HL-60 (cell line): Measurements from ENCODE around the gene UCP3.

ENCODE experiments used
- REST ChIP-seq: IDR thresholded peaks from 2 replicates; pipeline ENCODE4 v1.6.1; 2012; ENCODE audit warnings: low read depth; ENCODE audit not compliant: insufficient replicate concordance
- TF ChIP-seq, protein P1 (sequence below): IDR thresholded peaks from one replicate; pipeline ENCODE4 v1.5.1; 2011; ENCODE audit warnings: low read length, control low read depth, inconsistent platforms; ENCODE audit not compliant: insufficient read depth

GRCh38 chr11:74033046-74033445, 24.2 kb upstream of the UCP3 start:
- no peak for TF ChIP-seq REST
- TF ChIP-seq, protein P1, sequence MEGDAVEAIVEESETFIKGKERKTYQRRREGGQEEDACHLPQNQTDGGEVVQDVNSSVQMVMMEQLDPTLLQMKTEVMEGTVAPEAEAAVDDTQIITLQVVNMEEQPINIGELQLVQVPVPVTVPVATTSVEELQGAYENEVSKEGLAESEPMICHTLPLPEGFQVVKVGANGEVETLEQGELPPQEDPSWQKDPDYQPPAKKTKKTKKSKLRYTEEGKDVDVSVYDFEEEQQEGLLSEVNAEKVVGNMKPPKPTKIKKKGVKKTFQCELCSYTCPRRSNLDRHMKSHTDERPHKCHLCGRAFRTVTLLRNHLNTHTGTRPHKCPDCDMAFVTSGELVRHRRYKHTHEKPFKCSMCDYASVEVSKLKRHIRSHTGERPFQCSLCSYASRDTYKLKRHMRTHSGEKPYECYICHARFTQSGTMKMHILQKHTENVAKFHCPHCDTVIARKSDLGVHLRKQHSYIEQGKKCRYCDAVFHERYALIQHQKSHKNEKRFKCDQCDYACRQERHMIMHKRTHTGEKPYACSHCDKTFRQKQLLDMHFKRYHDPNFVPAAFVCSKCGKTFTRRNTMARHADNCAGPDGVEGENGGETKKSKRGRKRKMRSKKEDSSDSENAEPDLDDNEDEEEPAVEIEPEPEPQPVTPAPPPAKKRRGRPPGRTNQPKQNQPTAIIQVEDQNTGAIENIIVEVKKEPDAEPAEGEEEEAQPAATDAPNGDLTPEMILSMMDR: no peak
